Upper lobe of left lung (tissue), 4 donors: Measurements from ENCODE around the gene DNAJC13.

Source experiments
- EP300 ChIP-seq, 4 donors: sonication (generic); formaldehyde crosslinking; IDR thresholded peaks; one replicate each; pipeline ENCODE4 v1.5.1; 2017; ENCODE audit warnings: antibody characterized with exemption in 4 of 4, control low read depth in 2 of 4
- POLR2A ChIP-seq, 4 donors: fragments of 450-650 bp; IDR thresholded peaks; one replicate each; pipeline ENCODE4 v1.5.1; 2016 to 2017; ENCODE audit warnings: antibody characterized with exemption in 4 of 4, mild to moderate bottlenecking in 2 of 4
- TF ChIP-seq, protein P1 (sequence below), 6 experiments: fragments of 450-650 bp in 4 of 6; fragments of 200-600 bp in 2 of 6; sonication (generic) in 2 of 6; IDR thresholded peaks; one replicate each; pipeline ENCODE4 v1.5.1; 2016 to 2019; ENCODE audit warnings: antibody characterized with exemption in 6 of 6

DNA sequence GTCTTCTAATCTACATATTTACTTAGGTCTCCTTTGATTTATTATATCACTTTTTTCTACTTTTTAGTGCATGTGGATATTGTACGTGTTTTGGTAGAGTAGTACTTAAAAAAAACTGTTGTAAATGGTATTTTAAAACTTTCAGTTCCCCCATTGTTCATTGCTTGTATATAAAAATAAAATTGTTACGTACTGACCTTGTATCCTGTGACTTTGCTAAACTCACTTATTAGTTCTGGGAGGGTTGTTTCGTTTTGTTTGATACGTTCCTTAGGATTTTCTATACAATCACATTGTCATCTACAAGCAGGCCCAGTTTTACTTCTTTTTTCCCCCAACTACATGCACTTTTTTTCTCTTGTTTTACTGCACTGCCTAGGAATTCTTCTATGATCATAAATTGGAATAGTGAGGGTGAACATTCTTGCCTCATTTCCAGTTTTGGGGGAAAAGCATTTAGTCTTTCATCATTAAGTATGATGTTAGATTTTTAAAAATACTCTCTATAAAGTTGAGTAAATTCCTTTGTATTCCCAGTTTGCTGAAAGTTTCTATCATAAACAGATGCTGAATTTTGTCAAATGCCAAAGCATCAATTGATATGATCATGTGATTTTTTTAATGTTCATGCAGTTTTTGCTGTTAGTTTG is 146.2 kb downstream of the DNAJC13 start:
- TF ChIP-seq, protein P1, sequence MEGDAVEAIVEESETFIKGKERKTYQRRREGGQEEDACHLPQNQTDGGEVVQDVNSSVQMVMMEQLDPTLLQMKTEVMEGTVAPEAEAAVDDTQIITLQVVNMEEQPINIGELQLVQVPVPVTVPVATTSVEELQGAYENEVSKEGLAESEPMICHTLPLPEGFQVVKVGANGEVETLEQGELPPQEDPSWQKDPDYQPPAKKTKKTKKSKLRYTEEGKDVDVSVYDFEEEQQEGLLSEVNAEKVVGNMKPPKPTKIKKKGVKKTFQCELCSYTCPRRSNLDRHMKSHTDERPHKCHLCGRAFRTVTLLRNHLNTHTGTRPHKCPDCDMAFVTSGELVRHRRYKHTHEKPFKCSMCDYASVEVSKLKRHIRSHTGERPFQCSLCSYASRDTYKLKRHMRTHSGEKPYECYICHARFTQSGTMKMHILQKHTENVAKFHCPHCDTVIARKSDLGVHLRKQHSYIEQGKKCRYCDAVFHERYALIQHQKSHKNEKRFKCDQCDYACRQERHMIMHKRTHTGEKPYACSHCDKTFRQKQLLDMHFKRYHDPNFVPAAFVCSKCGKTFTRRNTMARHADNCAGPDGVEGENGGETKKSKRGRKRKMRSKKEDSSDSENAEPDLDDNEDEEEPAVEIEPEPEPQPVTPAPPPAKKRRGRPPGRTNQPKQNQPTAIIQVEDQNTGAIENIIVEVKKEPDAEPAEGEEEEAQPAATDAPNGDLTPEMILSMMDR (IDR thresholded peaks at IDR 0.05): no peak
- TF ChIP-seq POLR2A (IDR thresholded peaks at IDR 0.05) (no peak), EP300 (IDR thresholded peaks at IDR 0.05) (no peak)
